ENCODE results near the gene JAK1. TPM values are rescaled to one million over a fixed set of nuclear protein-coding genes. Genes with fewer than 3 reads are reported as not detected.

JAK1 gene
- total and polyA plus RNA-seq, 3 experiments from 2014 or later = 106 to 300 (median 108) TPM

GRCh38 chr1:64854674-64855073, 111.7 kb downstream of the JAK1 start:
- Mint-ChIP-seq H3K4me3 (no peak overlapping the region), H3K27me3 (peaks cover 0 to 3% of the 10 kb centered on the region in 2 donors), H3K27ac (peak overlapping the region in 4 of 8 donors; percentile 61 to 93 (median 79)), H3K36me3 (peaks cover 14 to 100% (median 36%) of the 10 kb centered on the region in 3 donors), H3K9me3 (peaks cover 0 to 2% (median 0%) of the 10 kb centered on the region in 5 donors), H3K4me1 (peaks cover 11 to 26% (median 16%) of the 10 kb centered on the region in 3 donors)
- peaks cover 96% of the 10 kb centered on the region for H3K36me3 ChIP-seq (ENCODE audit: insufficient read depth, low read length)
- ChIA-PET CTCF (no interaction called here), POLR2A (no interaction called here)
- DNase-seq = no peak
- no peak overlapping the region for H3K27ac ChIP-seq (ENCODE audit: low read depth, low read length)
- H3K27me3 ChIP-seq (ENCODE audit: insufficient read depth, low read length, poor library complexity, severe bottlenecking) = no peaks in the 10 kb centered on the region
- no peaks in the 10 kb centered on the region for H3K4me1 ChIP-seq (ENCODE audit: insufficient read depth, low read length)
- H3K4me3 ChIP-seq (ENCODE audit: low read length) = no peak overlapping the region
- no peaks in the 10 kb centered on the region for H3K9me3 ChIP-seq (ENCODE audit: low read length)

DNA sequence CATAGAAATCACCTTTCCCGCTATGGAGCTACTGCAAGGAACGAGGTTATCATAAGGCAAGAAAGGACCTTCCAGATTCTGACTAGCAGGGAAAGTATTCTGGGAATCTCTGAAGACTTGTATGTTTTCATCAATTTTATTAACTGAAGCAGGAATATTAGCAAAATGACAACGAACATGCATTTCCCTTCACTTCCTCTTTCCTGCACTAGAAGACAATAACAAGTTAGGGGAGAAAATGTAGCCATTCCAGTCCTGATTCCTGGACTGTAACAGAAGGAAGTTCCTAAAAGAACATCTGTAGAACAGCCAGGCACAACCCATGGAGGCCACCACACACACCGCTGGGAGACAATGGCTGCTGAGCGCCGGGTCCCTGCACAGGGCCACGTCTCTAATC, 114.7 kb downstream of the JAK1 start:
- Mint-ChIP-seq H3K36me3 (peaks cover 4 to 100% (median 24%) of the 10 kb centered on the region in 3 donors), H3K27ac (peak overlapping the region in 3 of 8 donors; percentile 20 to 58 (median 55))
- H3K36me3 ChIP-seq (ENCODE audit: insufficient read depth, low read length) = peaks cover 94% of the 10 kb centered on the region

DNA sequence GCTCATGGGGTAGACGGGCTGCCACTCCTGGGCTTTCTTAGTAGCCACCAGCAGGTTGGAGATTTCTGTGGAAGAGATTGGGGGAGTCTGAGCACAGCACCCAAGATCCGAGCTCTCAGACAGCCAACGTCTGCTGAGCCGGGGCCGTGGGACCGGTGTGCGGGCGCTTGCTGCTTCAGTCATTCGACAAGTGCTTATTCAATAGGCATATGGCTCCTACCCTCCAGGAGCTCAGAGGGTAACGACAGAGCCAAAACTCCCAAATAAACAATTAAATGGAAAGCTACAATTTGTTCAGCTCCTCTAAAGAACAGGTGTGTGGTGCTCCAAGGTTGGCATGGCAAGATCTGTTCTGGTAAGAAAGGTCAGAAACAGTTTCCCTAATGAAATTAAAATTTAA, 115.5 kb downstream of the JAK1 start:
- Mint-ChIP-seq H3K4me3 (no peak overlapping the region), H3K36me3 (peaks cover 9 to 100% (median 28%) of the 10 kb centered on the region in 3 donors), H3K27ac (no peak overlapping the region), H3K4me1 (peaks cover 0 to 5% (median 0%) of the 10 kb centered on the region in 3 donors), H3K9me3 (peaks cover 0 to 2% (median 0%) of the 10 kb centered on the region in 5 donors), H3K27me3 (peaks cover 0 to 3% of the 10 kb centered on the region in 2 donors)
- Histone ChIP-seq H3K4me1 (ENCODE audit: insufficient read depth, low read length) (no peaks in the 10 kb centered on the region), H3K27ac (ENCODE audit: low read depth, low read length) (no peak overlapping the region), H3K27me3 (ENCODE audit: insufficient read depth, low read length, poor library complexity, severe bottlenecking) (no peaks in the 10 kb centered on the region), H3K36me3 (ENCODE audit: insufficient read depth, low read length) (peaks cover 94% of the 10 kb centered on the region), H3K9me3 (ENCODE audit: low read length) (no peaks in the 10 kb centered on the region), H3K4me3 (ENCODE audit: low read length) (no peak overlapping the region)
- ChIA-PET POLR2A (no interaction called here), CTCF (interaction anchor here (1.1 kb wide), 1 partner anchor 115 kb away, joined by 3 read pairs; the partner anchor contains the start of gene JAK1)
- no peak for DNase-seq

More for the DNA sequence above, 114.7 kb downstream of the JAK1 start:
- H3K9me3 ChIP-seq (ENCODE audit: low read length) = no peaks in the 10 kb centered on the region
- no peak overlapping the region for H3K4me3 ChIP-seq (ENCODE audit: low read length)
- Mint-ChIP-seq H3K4me1 (peaks cover 0 to 4% (median 2%) of the 10 kb centered on the region in 3 donors), H3K27me3 (peaks cover 0 to 3% of the 10 kb centered on the region in 2 donors), H3K9me3 (peaks cover 0 to 2% (median 0%) of the 10 kb centered on the region in 5 donors), H3K4me3 (no peak overlapping the region)
- ChIA-PET CTCF (no interaction called here), POLR2A (no interaction called here)
- no peak for DNase-seq
- no peak overlapping the region for H3K27ac ChIP-seq (ENCODE audit: low read depth, low read length)
- H3K27me3 ChIP-seq (ENCODE audit: insufficient read depth, low read length, poor library complexity, severe bottlenecking) = no peaks in the 10 kb centered on the region
- H3K4me1 ChIP-seq (ENCODE audit: insufficient read depth, low read length) = no peaks in the 10 kb centered on the region

DNA sequence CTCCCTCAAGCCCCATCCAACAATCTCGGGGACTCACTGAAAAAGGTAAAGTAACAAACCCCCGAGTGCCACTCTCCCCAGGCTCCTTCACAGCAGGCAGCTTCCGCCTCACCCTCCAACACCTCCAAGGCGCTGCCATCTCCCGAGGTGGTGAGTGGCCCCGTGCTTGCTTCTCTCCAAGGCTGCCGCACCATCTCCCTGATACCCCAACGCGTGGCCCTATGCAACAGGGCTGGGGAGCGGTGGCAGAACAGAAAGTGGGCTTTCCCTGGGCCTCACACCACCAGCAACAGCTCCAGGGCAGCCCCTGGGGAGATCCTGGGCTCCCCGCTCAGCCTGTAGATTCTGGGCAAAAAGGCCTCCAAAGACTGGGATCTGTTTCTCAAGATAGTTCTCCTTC, 116.4 kb downstream of the JAK1 start:
- no peaks in the 10 kb centered on the region for H3K9me3 ChIP-seq (ENCODE audit: low read length)
- no peak overlapping the region for H3K27ac ChIP-seq (ENCODE audit: low read depth, low read length)
- DNase-seq = no peak
- H3K27me3 ChIP-seq (ENCODE audit: insufficient read depth, low read length, poor library complexity, severe bottlenecking) = no peaks in the 10 kb centered on the region
- peaks cover 0 to 3% of the 10 kb centered on the region in 2 donors for H3K27me3 Mint-ChIP-seq
- POLR2A ChIA-PET = no interaction called here
- H3K36me3 Mint-ChIP-seq = peaks cover 10 to 99% (median 25%) of the 10 kb centered on the region in 3 donors
- no peak overlapping the region for H3K4me3 ChIP-seq (ENCODE audit: low read length)
- CTCF ChIA-PET = interaction anchor here (1.4 kb wide), 2 partner anchors 10 to 225 kb away, joined by 3 to 4 read pairs; no protein-coding TSS in a partner anchor
- no peak overlapping the region for H3K4me3 Mint-ChIP-seq
- peaks cover 0 to 2% (median 0%) of the 10 kb centered on the region in 5 donors for H3K9me3 Mint-ChIP-seq
- peak overlapping the region in 1 of 8 donors; percentile 70 for H3K27ac Mint-ChIP-seq
- H3K36me3 ChIP-seq (ENCODE audit: insufficient read depth, low read length) = peaks cover 95% of the 10 kb centered on the region
- H3K4me1 ChIP-seq (ENCODE audit: insufficient read depth, low read length) = no peaks in the 10 kb centered on the region
- H3K4me1 Mint-ChIP-seq = peaks cover 0 to 5% (median 0%) of the 10 kb centered on the region in 3 donors

DNA sequence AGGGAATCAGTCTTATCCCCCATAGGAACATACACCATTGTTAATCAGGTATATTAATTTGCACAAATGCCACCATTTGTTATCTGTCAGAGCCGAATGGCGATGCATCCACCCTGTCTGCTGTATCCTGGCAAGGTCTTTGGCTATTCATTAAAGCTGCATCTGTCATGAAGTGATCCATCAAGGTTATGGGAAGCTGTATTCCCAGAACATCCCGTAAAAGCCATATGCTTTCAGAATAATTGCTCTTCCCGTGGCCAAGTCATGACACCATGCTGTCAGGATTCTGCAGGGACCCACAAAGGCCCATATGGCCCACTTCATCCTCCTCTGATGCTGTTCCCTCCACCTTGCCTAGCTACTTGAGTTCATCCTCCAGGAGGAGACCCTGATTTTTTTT, 117.5 kb downstream of the JAK1 start:
- CTCF ChIA-PET = interaction anchor here (1.4 kb wide), 2 partner anchors 11 to 227 kb away, joined by 3 to 4 read pairs; no protein-coding TSS in a partner anchor
- no peak overlapping the region for H3K27ac ChIP-seq (ENCODE audit: low read depth, low read length)
- DNase-seq = no peak
- Mint-ChIP-seq H3K4me3 (no peak overlapping the region), H3K36me3 (peaks cover 14 to 99% (median 21%) of the 10 kb centered on the region in 3 donors), H3K9me3 (no peaks in the 10 kb centered on the region), H3K27ac (peak overlapping the region in 4 of 8 donors; percentile 47 to 79 (median 62)), H3K4me1 (peaks cover 0 to 3% (median 0%) of the 10 kb centered on the region in 3 donors), H3K27me3 (peaks cover 0 to 3% of the 10 kb centered on the region in 2 donors)
- no peaks in the 10 kb centered on the region for H3K27me3 ChIP-seq (ENCODE audit: insufficient read depth, low read length, poor library complexity, severe bottlenecking)
- no peaks in the 10 kb centered on the region for H3K4me1 ChIP-seq (ENCODE audit: insufficient read depth, low read length)
- H3K9me3 ChIP-seq (ENCODE audit: low read length) = no peaks in the 10 kb centered on the region
- H3K36me3 ChIP-seq (ENCODE audit: insufficient read depth, low read length) = peaks cover 95% of the 10 kb centered on the region
- POLR2A ChIA-PET = no interaction called here
- H3K4me3 ChIP-seq (ENCODE audit: low read length) = no peak overlapping the region

- Mint-ChIP-seq H3K27ac (peak overlapping the region in 1 of 8 donors; percentile 64), H3K36me3 (peaks cover 14 to 99% (median 23%) of the 10 kb centered on the region in 3 donors), H3K27me3 (peaks cover 0 to 3% of the 10 kb centered on the region in 2 donors), H3K4me1 (peaks cover 0 to 3% (median 0%) of the 10 kb centered on the region in 3 donors), H3K4me3 (no peak overlapping the region), H3K9me3 (no peaks in the 10 kb centered on the region)
- CTCF ChIA-PET = interaction anchor here (1.5 kb wide), 1 partner anchor 227 kb away, joined by 3 read pairs; no protein-coding TSS in a partner anchor
- no peak for DNase-seq
- Histone ChIP-seq H3K4me3 (ENCODE audit: low read length) (no peak overlapping the region), H3K36me3 (ENCODE audit: insufficient read depth, low read length) (peaks cover 95% of the 10 kb centered on the region), H3K4me1 (ENCODE audit: insufficient read depth, low read length) (no peaks in the 10 kb centered on the region), H3K27ac (ENCODE audit: low read depth, low read length) (no peak overlapping the region), H3K9me3 (ENCODE audit: low read length) (no peaks in the 10 kb centered on the region), H3K27me3 (ENCODE audit: insufficient read depth, low read length, poor library complexity, severe bottlenecking) (no peaks in the 10 kb centered on the region)
- POLR2A ChIA-PET = no interaction called here
Observed at GRCh38 chr1:64848136-64848535, 118.2 kb downstream of the JAK1 start.

DNA sequence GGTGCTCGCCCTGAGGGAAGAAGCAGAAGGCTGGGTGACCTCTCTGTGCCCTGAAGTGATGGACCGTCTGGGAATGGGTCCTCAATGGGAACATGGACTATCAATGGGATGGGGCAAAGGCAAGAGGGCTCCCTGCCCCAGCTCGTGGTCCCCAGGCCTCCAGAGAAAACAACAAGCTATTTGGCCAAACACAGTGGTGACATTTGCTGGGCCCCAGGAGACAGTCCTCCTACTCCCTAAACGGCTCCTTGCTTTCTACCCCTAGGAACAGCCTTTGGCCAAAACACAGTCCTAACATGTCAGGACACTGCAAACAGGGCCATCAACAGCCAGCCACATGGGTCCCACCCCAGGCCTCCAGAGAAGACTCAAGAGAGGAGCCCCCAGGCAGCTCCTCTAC, 118.7 kb downstream of the JAK1 start:
- H3K4me1 ChIP-seq (ENCODE audit: insufficient read depth, low read length) = no peaks in the 10 kb centered on the region
- no peak for DNase-seq
- H3K27ac ChIP-seq (ENCODE audit: low read depth, low read length) = no peak overlapping the region
- CTCF ChIA-PET = interaction anchor here (1.5 kb wide), 1 partner anchor 227 kb away, joined by 3 read pairs; no protein-coding TSS in a partner anchor
- H3K36me3 ChIP-seq (ENCODE audit: insufficient read depth, low read length) = peaks cover 95% of the 10 kb centered on the region
- no peaks in the 10 kb centered on the region for H3K27me3 ChIP-seq (ENCODE audit: insufficient read depth, low read length, poor library complexity, severe bottlenecking)
- Mint-ChIP-seq H3K4me3 (no peak overlapping the region), H3K9me3 (no peaks in the 10 kb centered on the region), H3K27ac (peak overlapping the region in 2 of 8 donors; percentile 33 to 64), H3K36me3 (peaks cover 14 to 99% (median 23%) of the 10 kb centered on the region in 3 donors), H3K27me3 (peaks cover 0 to 3% of the 10 kb centered on the region in 2 donors), H3K4me1 (peaks cover 0 to 3% (median 0%) of the 10 kb centered on the region in 3 donors)
- H3K9me3 ChIP-seq (ENCODE audit: low read length) = no peaks in the 10 kb centered on the region
- H3K4me3 ChIP-seq (ENCODE audit: low read length) = no peak overlapping the region
- POLR2A ChIA-PET = no interaction called here

- H3K36me3 Mint-ChIP-seq = peaks cover 14 to 95% (median 20%) of the 10 kb centered on the region in 3 donors
- ChIA-PET POLR2A (no interaction called here), CTCF (interaction anchor here (1.5 kb wide), 1 partner anchor 228 kb away, joined by 3 read pairs; no protein-coding TSS in a partner anchor)
- Histone ChIP-seq H3K27ac (ENCODE audit: low read depth, low read length) (no peak overlapping the region), H3K36me3 (ENCODE audit: insufficient read depth, low read length) (peaks cover 87% of the 10 kb centered on the region), H3K9me3 (ENCODE audit: low read length) (no peaks in the 10 kb centered on the region), H3K27me3 (ENCODE audit: insufficient read depth, low read length, poor library complexity, severe bottlenecking) (no peaks in the 10 kb centered on the region), H3K4me3 (ENCODE audit: low read length) (no peak overlapping the region), H3K4me1 (ENCODE audit: insufficient read depth, low read length) (no peaks in the 10 kb centered on the region)
- peaks cover 0 to 3% of the 10 kb centered on the region in 2 donors for H3K27me3 Mint-ChIP-seq
- DNase-seq = no peak
- no peaks in the 10 kb centered on the region for H3K9me3 Mint-ChIP-seq
- no peak overlapping the region for H3K4me3 Mint-ChIP-seq
- H3K4me1 Mint-ChIP-seq = peaks cover 0 to 3% (median 0%) of the 10 kb centered on the region in 3 donors
- H3K27ac Mint-ChIP-seq = peak overlapping the region in 6 of 8 donors; percentile 27 to 85 (median 60)
Observed at GRCh38 chr1:64846573-64847430, 119.5 kb downstream of the JAK1 start.

Measured in CD8-positive, alpha-beta memory T cell (primary cell).